ENCODE results near the gene RABGAP1.

GRCh38 chr9:122954253-122954691 is 13.5 kb downstream of the RABGAP1 start:
- no peak for TF ChIP-seq TAF1 (IDR thresholded peaks at IDR 0.05; ENCODE audit: low read depth, low read length)
- TF ChIP-seq POLR2AphosphoS5 (IDR thresholded peaks at IDR 0.05; ENCODE audit: low read depth, low read length), result no peak
- TF ChIP-seq POLR2A (IDR thresholded peaks at IDR 0.05; ENCODE audit: low read depth, low read length), result no peak
- TF ChIP-seq SPI1 (IDR thresholded peaks at IDR 0.05; ENCODE audit: low read depth, low read length), result no peak
- TF ChIP-seq PAX5 (IDR thresholded peaks at IDR 0.05; ENCODE audit: insufficient read depth, low read length, severe bottlenecking), result no peak

Data from GM12891 (cell line).